RWPE1 (cell line): ENCODE data around the gene PYGL.

Experiments
- CTCF ChIA-PET: fragments of 350-600 bp; sonication (Branson Sonifier 250); formaldehyde crosslinking; extraction: SDS; loops from one replicate; lab custom pipeline; 2021; lab: Yijun Ruan, JAX
- POLR2A ChIA-PET: fragments of 400-600 bp; formaldehyde crosslinking; extraction: SDS; loops from one replicate; lab custom pipeline; 2020; ENCODE audit warnings: antibody characterized with exemption; ENCODE audit not compliant: low non-redundant PET; lab: Yijun Ruan, JAX
- DNase-seq: peaks from one replicate; pipeline ENCODE4 v3.0.0; 2012; ENCODE audit warnings: low spot score
- H3K27ac ChIP-seq: fragments of 450-650 bp; 2 replicates; pipeline ENCODE4 v1.5.1; 2017
- TF ChIP-seq, protein P1 (sequence below): fragments of 450-650 bp; conservative IDR thresholded peaks from 2 replicates; pipeline ENCODE4 v1.5.1; 2017; ENCODE audit warnings: low read depth, mild to moderate bottlenecking

Gene PYGL

GRCh38 chr14:50978888-50979287, 34.6 kb upstream of the PYGL start:
- POLR2A ChIA-PET = no interaction called here

DNA sequence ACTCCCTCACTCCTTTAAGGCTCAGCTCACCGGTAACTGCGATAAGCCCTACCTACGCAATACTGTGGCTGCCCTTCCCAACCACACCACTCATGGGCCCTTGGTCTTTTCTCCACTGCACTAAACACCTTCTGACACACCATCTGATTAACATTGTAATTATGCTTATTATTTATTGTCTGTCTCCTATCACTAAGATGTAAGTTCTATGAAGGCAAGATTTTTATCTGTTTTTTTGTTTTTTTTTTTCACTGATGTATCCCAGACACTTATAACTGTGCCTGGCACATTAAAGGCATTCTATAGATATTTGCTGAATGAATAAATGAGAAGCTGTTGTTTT, 34.2 kb upstream of the PYGL start:
- ChIA-PET POLR2A (no interaction called here), CTCF (interaction anchor here (0.5 kb wide), 1 partner anchor 1168 kb away, joined by 3 read pairs; no protein-coding TSS in a partner anchor)
- TF ChIP-seq, protein P1, sequence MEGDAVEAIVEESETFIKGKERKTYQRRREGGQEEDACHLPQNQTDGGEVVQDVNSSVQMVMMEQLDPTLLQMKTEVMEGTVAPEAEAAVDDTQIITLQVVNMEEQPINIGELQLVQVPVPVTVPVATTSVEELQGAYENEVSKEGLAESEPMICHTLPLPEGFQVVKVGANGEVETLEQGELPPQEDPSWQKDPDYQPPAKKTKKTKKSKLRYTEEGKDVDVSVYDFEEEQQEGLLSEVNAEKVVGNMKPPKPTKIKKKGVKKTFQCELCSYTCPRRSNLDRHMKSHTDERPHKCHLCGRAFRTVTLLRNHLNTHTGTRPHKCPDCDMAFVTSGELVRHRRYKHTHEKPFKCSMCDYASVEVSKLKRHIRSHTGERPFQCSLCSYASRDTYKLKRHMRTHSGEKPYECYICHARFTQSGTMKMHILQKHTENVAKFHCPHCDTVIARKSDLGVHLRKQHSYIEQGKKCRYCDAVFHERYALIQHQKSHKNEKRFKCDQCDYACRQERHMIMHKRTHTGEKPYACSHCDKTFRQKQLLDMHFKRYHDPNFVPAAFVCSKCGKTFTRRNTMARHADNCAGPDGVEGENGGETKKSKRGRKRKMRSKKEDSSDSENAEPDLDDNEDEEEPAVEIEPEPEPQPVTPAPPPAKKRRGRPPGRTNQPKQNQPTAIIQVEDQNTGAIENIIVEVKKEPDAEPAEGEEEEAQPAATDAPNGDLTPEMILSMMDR = no peak
- no peak overlapping the region for H3K27ac ChIP-seq
- no peak for DNase-seq

More at GRCh38 chr14:50978888-50979287, 34.6 kb upstream of the PYGL start:
- CTCF ChIA-PET = interaction anchor here (0.5 kb wide), 1 partner anchor 1167 kb away, joined by 3 read pairs; no protein-coding TSS in a partner anchor
- no peak for DNase-seq
- TF ChIP-seq, protein P1 = no peak
- H3K27ac ChIP-seq = no peak overlapping the region

DNA sequence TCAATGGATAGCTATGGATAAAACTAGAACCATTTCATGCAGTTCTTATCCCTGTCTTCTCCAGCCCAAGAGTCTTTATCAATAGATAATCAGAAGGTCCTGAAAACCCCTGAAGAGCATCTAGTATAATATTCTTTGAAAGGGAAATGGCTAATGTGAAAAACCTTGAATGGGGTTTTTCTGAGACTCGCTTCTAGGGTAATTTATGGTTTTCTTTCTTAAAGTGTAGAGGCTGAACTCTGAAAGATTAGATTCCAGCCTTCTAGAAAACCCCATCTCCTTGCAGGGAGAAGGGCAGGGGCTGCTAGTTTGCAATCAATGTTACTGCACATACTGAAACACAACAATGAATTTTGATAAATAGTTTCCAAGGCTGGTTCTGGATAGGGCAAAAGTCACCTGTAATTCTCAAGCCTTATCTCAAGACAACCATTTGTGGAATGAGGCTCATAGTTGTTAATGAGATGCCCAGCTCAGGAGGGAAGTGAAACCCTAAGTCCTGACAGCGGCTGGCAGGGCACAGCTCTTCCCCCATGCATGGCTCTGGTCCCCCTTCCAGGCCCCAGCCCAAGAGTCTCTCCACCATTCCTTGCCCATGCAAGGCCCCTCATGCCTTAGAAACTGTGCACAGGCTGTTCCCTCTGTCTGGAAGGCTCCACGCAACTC, 33.7 kb upstream of the PYGL start:
- CTCF ChIA-PET = interaction anchor here (0.6 kb wide), 1 partner anchor 399 kb away, joined by 5 read pairs; no protein-coding TSS in a partner anchor
- no peak for DNase-seq
- POLR2A ChIA-PET = no interaction called here
- no peak overlapping the region for H3K27ac ChIP-seq
- TF ChIP-seq, protein P1 = no peak

GRCh38 chr14:50974118-50974517, 29.8 kb upstream of the PYGL start:
- POLR2A ChIA-PET = no interaction called here
- DNase-seq = no peak
- CTCF ChIA-PET = interaction anchor here (1.0 to 1.2 kb wide), 2 partner anchors 9 to 19 kb away, joined by 3 to 4 read pairs; no protein-coding TSS in a partner anchor

DNA sequence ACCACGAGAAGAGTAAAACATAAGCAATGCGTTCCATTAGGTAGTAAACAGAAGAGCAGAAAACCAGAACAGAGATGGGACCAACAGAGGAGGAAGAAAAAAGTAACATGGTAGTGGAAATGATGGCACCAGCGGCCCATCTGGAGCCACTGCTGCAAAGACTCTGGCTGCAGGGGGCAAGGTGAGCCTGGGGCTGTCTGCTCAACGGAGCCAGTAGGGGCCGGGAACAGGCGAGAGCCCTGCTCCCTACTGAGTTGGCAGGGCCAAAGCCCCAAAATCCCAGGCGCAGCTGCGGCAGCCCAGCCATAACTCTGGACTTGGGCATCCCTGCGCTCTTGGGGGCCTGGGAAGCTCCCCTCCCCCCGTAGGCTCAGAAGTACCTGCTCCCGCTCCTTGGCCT, 28.5 kb upstream of the PYGL start:
- no peak for DNase-seq
- H3K27ac ChIP-seq = no peak overlapping the region
- TF ChIP-seq, protein P1 = no peak
- ChIA-PET POLR2A (no interaction called here), CTCF (no interaction called here)

More at GRCh38 chr14:50974118-50974517, 29.8 kb upstream of the PYGL start:
- H3K27ac ChIP-seq = no peak overlapping the region
- TF ChIP-seq, protein P1 = no peak

GRCh38 chr14:50970886-50971781, 26.9 kb upstream of the PYGL start:
- DNase-seq = no peak
- no peak overlapping the region for H3K27ac ChIP-seq
- ChIA-PET POLR2A (no interaction called here), CTCF (interaction anchor here (0.6 kb wide), 1 partner anchor 306 kb away, joined by 4 read pairs; no protein-coding TSS in a partner anchor)
- TF ChIP-seq, protein P1 = no peak
